GM23248 (cell line): ENCODE results near the gene ATG9A. TPM values are rescaled to one million over a fixed set of nuclear protein-coding genes. Genes with fewer than 3 reads are reported as not detected.
"Not testable (repeated sequence)": the region's sequence is repeated elsewhere in the genome, so short reads cannot be mapped to it uniquely, and the experiment has no call there.

ENCODE experiments used
- DNase-seq: peaks from one replicate; pipeline ENCODE4 v3.0.0-alpha.2; 2015
- H2AFZ ChIP-seq: fragments of 200-600 bp; sonication (generic); 2 replicates; pipeline ENCODE4 v1.6.1; 2016; ENCODE audit warnings: antibody characterized with exemption
- H3F3A ChIP-seq: fragments of 200-600 bp; sonication (generic); 2 replicates; pipeline ENCODE4 v1.6.1; 2016; ENCODE audit warnings: mild to moderate bottlenecking, antibody characterized with exemption, mixed run types; ENCODE audit not compliant: insufficient read depth
- H3K27ac ChIP-seq: fragments of 200-600 bp; sonication (generic); 2 replicates; pipeline ENCODE4 v1.5.1; 2016; ENCODE audit warnings: mild to moderate bottlenecking
- H3K27me3 ChIP-seq: fragments of 200-600 bp; sonication (generic); replicated peaks from 2 replicates; pipeline ENCODE4 v1.6.1; 2016; ENCODE audit warnings: mild to moderate bottlenecking; ENCODE audit not compliant: insufficient read depth
- H3K36me3 ChIP-seq: fragments of 200-600 bp; sonication (generic); 2 replicates; pipeline ENCODE4 v1.6.1; 2016; ENCODE audit warnings: low read depth, mild to moderate bottlenecking
- H3K4me1 ChIP-seq: fragments of 200-600 bp; sonication (generic); 2 replicates; pipeline ENCODE4 v1.6.1; 2016; ENCODE audit warnings: mild to moderate bottlenecking; ENCODE audit not compliant: insufficient read depth
- H3K4me2 ChIP-seq: fragments of 200-600 bp; sonication (generic); one replicate; pipeline ENCODE4 v1.6.1; 2016; ENCODE audit warnings: mild to moderate bottlenecking; ENCODE audit not compliant: unreplicated experiment
- H3K4me3 ChIP-seq: fragments of 200-600 bp; sonication (generic); 2 replicates; pipeline ENCODE4 v1.5.1; 2016; ENCODE audit warnings: mild to moderate bottlenecking
- H3K79me2 ChIP-seq: fragments of 200-600 bp; sonication (generic); 2 replicates; pipeline ENCODE4 v1.6.1; 2016; ENCODE audit warnings: mild to moderate bottlenecking; ENCODE audit not compliant: insufficient read depth
- H3K9ac ChIP-seq: fragments of 200-600 bp; sonication (generic); 2 replicates; pipeline ENCODE4 v1.6.1; 2016; ENCODE audit warnings: mild to moderate bottlenecking
- H3K9me2 ChIP-seq: fragments of 200-600 bp; sonication (generic); 2 replicates; pipeline ENCODE4 v1.6.1; 2016; ENCODE audit warnings: mixed run types, mild to moderate bottlenecking, moderate library complexity; ENCODE audit not compliant: insufficient read depth
- H3K9me3 ChIP-seq: fragments of 200-600 bp; sonication (generic); one replicate; pipeline ENCODE4 v1.6.1; 2017; ENCODE audit warnings: low read depth
- H4K20me1 ChIP-seq: fragments of 200-600 bp; sonication (generic); 2 replicates; pipeline ENCODE4 v1.6.0; 2016; ENCODE audit not compliant: insufficient read depth
- EZH2 ChIP-seq: fragments of 200-600 bp; sonication (generic); IDR thresholded peaks from 2 replicates; pipeline ENCODE4 v1.6.1; 2018; ENCODE audit warnings: antibody characterized with exemption, mild to moderate bottlenecking; ENCODE audit not compliant: insufficient read depth, poor library complexity, severe bottlenecking
- EZH2phosphoT487 ChIP-seq: fragments of 200-600 bp; sonication (generic); IDR thresholded peaks from 2 replicates; pipeline ENCODE4 v1.6.1; 2018; ENCODE audit warnings: antibody characterized with exemption, moderate library complexity, mild to moderate bottlenecking, low read depth; ENCODE audit not compliant: insufficient read depth
- WGBS, 2 experiments: methylation state at CpG; one replicate each; pipeline ENCODE4 v1.1.6; 2015 to 2017; ENCODE audit warnings: low lambda C conversion rate in 2 of 2, low coverage in 1 of 2; ENCODE audit errors: missing lambda C conversion rate in 2 of 2; 5-methylcytosine and 5-hydroxymethylcytosine counted together
- in situ Hi-C: fragments of 300-500 bp; cut with MboI; formaldehyde crosslinking; loops from 2 replicates; pipeline ENCODE4 v1.15.0; 2020
- polyA plus RNA-seq: library from polyadenylated mRNA; unstranded; fragments of >200 nt; fragmentation: Nextera tagmentation; extraction: Ambion mirVana; gene quantifications from 2 replicates; pipeline ENCODE4 v1.2.1, GENCODE V29; 2016
- total RNA-seq: library from RNA; depleted of rRNA; stranded (reverse); fragments of >200 nt; shearing (Covaris generic); gene quantifications from 2 replicates; pipeline ENCODE4 v1.2.3, GENCODE V29; 2014

Gene ATG9A
- total and polyA plus RNA-seq, 2 experiments from 2014 or later = 68.5 to 84.4 TPM

DNA sequence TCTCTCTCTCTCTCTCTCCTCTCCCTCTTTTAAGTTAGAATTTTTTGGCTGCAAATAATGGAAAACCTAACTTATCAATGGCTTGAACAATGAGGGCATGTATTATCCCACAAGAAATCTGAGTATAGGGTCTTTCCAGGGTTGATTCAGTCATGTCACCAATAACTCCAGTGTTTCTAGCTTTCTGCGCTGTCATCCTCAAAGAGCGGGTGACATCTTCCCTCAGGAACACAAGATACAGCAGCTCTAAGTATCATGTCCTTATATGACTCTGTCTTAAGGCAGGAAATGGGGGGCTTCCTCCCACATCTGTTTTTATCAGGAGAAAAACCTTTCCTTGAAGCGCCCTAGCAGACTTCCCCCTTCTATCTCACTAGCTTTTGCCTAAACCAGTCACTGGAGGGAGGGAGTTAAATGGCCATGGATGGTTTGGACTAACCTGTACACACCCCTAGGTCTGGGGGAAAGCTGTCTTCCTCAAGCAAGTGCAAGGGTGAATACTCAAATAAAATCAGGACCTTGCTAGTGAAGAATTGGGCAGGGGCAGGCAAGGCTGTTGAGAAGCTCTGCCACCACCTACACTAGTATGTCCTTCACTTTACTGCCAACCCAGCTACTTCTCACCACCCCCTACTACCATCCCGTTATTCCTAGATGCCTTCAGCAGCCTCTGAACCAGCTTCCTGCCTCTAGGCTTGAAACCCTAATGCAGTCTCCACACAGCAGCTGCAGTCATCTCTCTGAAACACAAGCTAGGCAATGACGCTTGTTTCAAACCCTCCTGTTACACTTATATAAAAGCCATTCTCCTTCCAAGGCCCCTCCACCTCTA lies 31.8 kb upstream of the ATG9A start:
- WGBS, 2 experiments = 56 to 59% methylated on average over 5 of the region's 5 CpGs
- no peaks in the 10 kb centered on the region for H3K79me2 ChIP-seq
- DNase-seq = no peak
- no peaks in the 10 kb centered on the region for H3K9me2 ChIP-seq
- no peaks in the 10 kb centered on the region for H3K9me3 ChIP-seq
- H3K9ac ChIP-seq = no peak overlapping the region
- H4K20me1 ChIP-seq = no peaks in the 10 kb centered on the region
- H3K36me3 ChIP-seq = no peaks in the 10 kb centered on the region
- H2AFZ ChIP-seq = no peak overlapping the region
- TF ChIP-seq EZH2 = no peak
- TF ChIP-seq EZH2phosphoT487 = no peak
- in situ Hi-C loops = no loop called here
- no peaks in the 10 kb centered on the region for H3K4me1 ChIP-seq
- H3K4me3 ChIP-seq = no peak overlapping the region
- H3K27me3 ChIP-seq = no peaks in the 10 kb centered on the region
- no peaks in the 10 kb centered on the region for H3F3A ChIP-seq
- no peak overlapping the region for H3K27ac ChIP-seq
- H3K4me2 ChIP-seq = no peak overlapping the region

DNA sequence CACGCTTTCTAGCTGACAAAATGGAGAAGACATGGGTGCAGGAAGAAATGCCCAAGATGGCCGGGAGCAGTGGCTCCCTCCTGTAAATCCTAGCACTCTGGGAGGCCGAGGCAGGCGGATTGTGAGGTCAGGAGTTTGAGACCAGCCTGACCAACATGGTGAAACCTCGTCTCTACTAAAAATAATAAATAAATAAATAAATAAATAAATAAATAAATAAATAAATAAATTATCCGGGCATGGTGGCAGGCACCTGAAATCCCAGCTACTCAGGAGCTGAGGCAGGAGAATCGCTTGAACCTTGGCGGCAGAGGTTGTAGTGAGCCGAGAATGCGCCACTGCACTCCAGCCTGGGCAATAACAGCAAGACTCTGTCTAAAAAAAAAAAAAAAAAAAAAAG lies 29.5 kb upstream of the ATG9A start:
- H3K9me3 ChIP-seq, H2AFZ ChIP-seq, H3K36me3 ChIP-seq, H3K4me2 ChIP-seq, H3K9me2 ChIP-seq, H3F3A ChIP-seq, DNase-seq, H4K20me1 ChIP-seq, H3K4me3 ChIP-seq, H3K9ac ChIP-seq, in situ Hi-C loops, H3K27me3 ChIP-seq, H3K4me1 ChIP-seq, H3K27ac ChIP-seq, H3K79me2 ChIP-seq: not testable (repeated sequence)
- 67 to 73% methylated on average over 10 of the region's 10 CpGs for WGBS, 2 experiments

DNA sequence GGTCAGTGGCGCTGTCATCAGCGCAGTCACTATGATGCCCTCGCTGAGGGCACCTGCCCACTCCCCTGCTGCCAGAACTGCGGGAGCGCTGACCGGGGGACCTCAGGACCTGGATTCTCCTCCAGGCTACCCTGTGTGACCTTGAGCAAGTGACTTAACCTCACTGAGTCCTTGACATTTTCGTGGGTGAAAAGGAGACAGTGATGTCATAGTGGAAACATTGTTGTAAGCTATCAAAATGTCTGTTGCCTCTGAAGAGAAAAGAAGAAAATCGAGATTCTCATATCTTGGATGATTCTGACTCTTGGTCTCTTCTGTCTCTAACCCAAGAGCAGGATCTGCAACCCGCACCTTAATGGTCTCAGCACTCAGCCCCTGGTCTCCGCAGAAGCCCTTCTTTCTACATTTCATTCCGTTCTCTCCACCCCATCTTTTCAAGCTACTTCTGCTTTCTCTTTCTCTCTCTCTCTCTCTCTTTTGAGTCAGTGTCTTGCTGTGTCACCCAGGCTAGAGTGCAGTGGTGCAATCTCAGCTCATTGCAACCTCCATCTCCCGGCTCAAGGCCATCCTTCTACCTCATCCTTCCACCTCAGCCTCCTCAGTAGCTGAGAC lies 25.3 kb upstream of the ATG9A start:
- in situ Hi-C loops = no loop called here
- peak overlapping the region; percentile 78 for H3K4me3 ChIP-seq
- H3K4me2 ChIP-seq = peak overlapping the region; percentile 86
- H3K27ac ChIP-seq = no peak overlapping the region
- peak overlapping the region; percentile 76 for H2AFZ ChIP-seq
- DNase-seq = peak; percentile 66
- TF ChIP-seq EZH2 = no peak
- TF ChIP-seq EZH2phosphoT487 = no peak
- H3K36me3 ChIP-seq = no peaks in the 10 kb centered on the region
- 14 to 17% methylated on average over 10 to 12 of the region's 12 CpGs for WGBS, 2 experiments
- peak overlapping the region; percentile 62 for H3K9ac ChIP-seq
- no peaks in the 10 kb centered on the region for H4K20me1 ChIP-seq
- no peaks in the 10 kb centered on the region; the same call in 1 of the 2 replicates for H3K27me3 ChIP-seq
- H3K79me2 ChIP-seq = no peaks in the 10 kb centered on the region
- H3F3A ChIP-seq = peaks cover 24% of the 10 kb centered on the region
- H3K4me1 ChIP-seq = peaks cover 29% of the 10 kb centered on the region
- no peaks in the 10 kb centered on the region for H3K9me3 ChIP-seq
- H3K9me2 ChIP-seq = no peaks in the 10 kb centered on the region

DNA sequence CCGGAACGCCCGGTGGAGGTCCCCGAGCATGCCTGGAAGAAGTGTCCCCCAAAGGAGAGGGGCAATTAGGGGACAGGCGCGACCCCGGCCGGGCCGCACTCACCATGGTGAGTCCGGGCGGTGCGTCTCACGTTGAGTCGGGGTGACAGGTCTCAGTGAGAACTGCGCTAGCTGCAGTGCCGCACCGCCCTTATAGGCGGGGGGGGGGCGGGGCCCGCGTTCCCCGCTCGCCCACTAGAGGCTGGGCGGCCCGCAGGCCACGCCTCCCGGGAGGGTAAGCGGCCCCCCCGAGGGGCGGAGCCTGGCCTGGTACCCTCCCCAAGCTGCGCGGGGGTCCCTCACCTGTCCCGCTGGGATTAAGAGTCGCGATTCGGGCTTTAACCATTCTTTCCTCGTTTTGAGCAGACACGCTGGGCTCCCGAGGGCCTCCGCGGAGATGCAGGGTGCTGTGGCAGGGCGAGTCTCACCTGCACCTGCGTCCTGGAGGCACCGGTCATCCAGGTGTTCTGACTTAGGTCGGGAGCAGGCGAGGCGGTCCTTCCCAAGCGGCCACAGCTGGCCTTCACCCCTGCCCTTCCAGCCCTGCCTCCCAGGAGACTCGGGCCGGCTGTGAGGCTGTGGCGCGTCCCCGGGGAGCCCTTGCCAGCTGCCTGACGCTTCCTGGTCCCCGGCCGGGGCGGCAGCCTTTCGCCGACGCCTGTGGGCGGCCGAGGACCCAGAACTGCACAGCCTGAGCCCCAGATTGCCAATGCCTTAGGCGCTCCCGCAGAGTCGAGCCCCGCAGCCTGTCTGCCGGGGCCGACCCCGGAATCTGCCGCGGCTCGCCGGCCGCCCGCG lies 24.5 kb upstream of the ATG9A start, which contains the start of gene TUBA4A:
TUBA4A (minus strand) TSS at position 166 of the 837 bp plus-strand sequence; CDS start at position 106, 60 bp downstream.
- H3K27ac ChIP-seq = no peak within 1 kb of the TSS
- H3K4me1 ChIP-seq = peaks cover 37% of the 10 kb centered on the region
- H3K9ac ChIP-seq = peak within 1 kb of the TSS; percentile 62

More for the DNA sequence above, 24.5 kb upstream of the ATG9A start, which contains the start of gene TUBA4A:
- Histone ChIP-seq H4K20me1 (no peaks in the 10 kb centered on the region), H3K4me3 (peak within 1 kb of the TSS; percentile 78), H3F3A (peaks cover 32% of the 10 kb centered on the region), H3K9me2 (no peaks in the 10 kb centered on the region), H3K79me2 (no peaks in the 10 kb centered on the region), H2AFZ (peak within 1 kb of the TSS; percentile 76), H3K4me2 (peak within 1 kb of the TSS; percentile 86), H3K36me3 (no peaks in the 10 kb centered on the region), H3K27me3 (no peaks in the 10 kb centered on the region; the same call in 1 of the 2 replicates), H3K9me3 (no peaks in the 10 kb centered on the region)
- in situ Hi-C loops = no loop called here
- WGBS, 2 experiments = 1 to 3% methylated on average over 60 to 68 of the region's 76 CpGs
- TF ChIP-seq EZH2 (no peak), EZH2phosphoT487 (no peak)
- DNase-seq = peak; percentile 83
